HUES48 (cell line): ENCODE measurements around the gene CALR3.

Experiments used
- H3K27ac ChIP-seq: one replicate; pipeline ENCODE4 v1.7.0; 2013; ENCODE audit warnings: low read depth, low read length, inconsistent platforms
- H3K27me3 ChIP-seq: 2 replicates; pipeline ENCODE4 v1.6.1; 2013; ENCODE audit warnings: mild to moderate bottlenecking, low read length; ENCODE audit not compliant: control insufficient read depth, insufficient read depth
- H3K36me3 ChIP-seq: 2 replicates; pipeline ENCODE4 v1.6.1; 2013; ENCODE audit warnings: low read length; ENCODE audit not compliant: control insufficient read depth, insufficient read depth
- H3K4me1 ChIP-seq: 2 replicates; pipeline ENCODE4 v1.6.1; 2013; ENCODE audit warnings: mild to moderate bottlenecking, low read length; ENCODE audit not compliant: control insufficient read depth, insufficient read depth
- H3K4me3 ChIP-seq: 2 replicates; pipeline ENCODE4 v1.5.1; 2013; ENCODE audit warnings: mild to moderate bottlenecking, low read depth, low read length
- H3K9ac ChIP-seq: 2 replicates; pipeline ENCODE4 v1.6.1; 2013; ENCODE audit warnings: mild to moderate bottlenecking, low read depth, low read length, moderate library complexity
- H3K9me3 ChIP-seq: 2 replicates; pipeline ENCODE4 v1.6.1; 2013; ENCODE audit warnings: low read length; ENCODE audit not compliant: control insufficient read depth, insufficient read depth

Gene CALR3

GRCh38 chr19:16463991-16464575 lies 31.9 kb downstream of the CALR3 start:
- Histone ChIP-seq H3K27ac (no peak overlapping the region), H3K4me3 (no peak overlapping the region), H3K36me3 (no peaks in the 10 kb centered on the region), H3K9me3 (no peaks in the 10 kb centered on the region), H3K4me1 (peaks cover 3% of the 10 kb centered on the region; the same call in 1 of the 2 replicates), H3K9ac (no peak overlapping the region), H3K27me3 (no peaks in the 10 kb centered on the region)

GRCh38 chr19:16463341-16463990 lies 32.5 kb downstream of the CALR3 start:
- Histone ChIP-seq H3K4me1 (peaks cover 9% of the 10 kb centered on the region), H3K27ac (no peak overlapping the region), H3K4me3 (no peak overlapping the region), H3K36me3 (no peaks in the 10 kb centered on the region), H3K9ac (no peak overlapping the region), H3K9me3 (no peaks in the 10 kb centered on the region), H3K27me3 (no peaks in the 10 kb centered on the region)

GRCh38 chr19:16462757-16463250 lies 33.2 kb downstream of the CALR3 start:
- Histone ChIP-seq H3K4me3 (no peak overlapping the region), H3K27me3 (no peaks in the 10 kb centered on the region), H3K36me3 (no peaks in the 10 kb centered on the region), H3K4me1 (peaks cover 15% of the 10 kb centered on the region), H3K27ac (no peak overlapping the region), H3K9me3 (no peaks in the 10 kb centered on the region), H3K9ac (no peak overlapping the region)

DNA sequence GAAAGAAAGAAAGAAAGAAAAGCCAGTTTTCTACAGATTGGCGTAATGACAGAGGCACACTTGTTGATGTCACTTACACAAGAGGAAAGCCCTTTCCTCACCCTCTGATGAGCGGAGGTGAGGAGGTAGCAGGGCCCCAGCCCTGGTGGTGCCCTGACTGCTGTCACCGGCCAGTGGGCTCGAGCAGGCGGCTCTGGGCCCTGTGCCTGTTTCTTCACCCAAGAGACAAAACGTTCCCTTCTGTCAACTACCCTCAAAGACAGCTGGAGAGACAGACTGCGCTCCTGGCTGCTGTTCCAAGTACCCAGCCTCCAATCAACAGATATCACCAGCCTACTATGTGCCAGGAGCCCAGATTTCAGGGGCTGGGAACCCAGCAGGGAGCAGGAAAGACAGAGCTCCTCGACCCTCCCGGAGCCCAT lies 34.3 kb downstream of the CALR3 start:
- Histone ChIP-seq H3K9me3 (no peaks in the 10 kb centered on the region), H3K4me1 (peaks cover 26% of the 10 kb centered on the region), H3K4me3 (no peak overlapping the region), H3K27ac (no peak overlapping the region), H3K27me3 (no peaks in the 10 kb centered on the region), H3K36me3 (no peaks in the 10 kb centered on the region), H3K9ac (no peak overlapping the region)

GRCh38 chr19:16460454-16460853 lies 35.5 kb downstream of the CALR3 start:
- H3K36me3 ChIP-seq, result no peaks in the 10 kb centered on the region
- H3K4me3 ChIP-seq, result no peak overlapping the region
- no peaks in the 10 kb centered on the region for H3K9me3 ChIP-seq
- peaks cover 28% of the 10 kb centered on the region for H3K4me1 ChIP-seq
- H3K9ac ChIP-seq, result no peak overlapping the region
- no peaks in the 10 kb centered on the region for H3K27me3 ChIP-seq
- H3K27ac ChIP-seq, result no peak overlapping the region

- Histone ChIP-seq H3K9me3 (no peaks in the 10 kb centered on the region), H3K9ac (no peak overlapping the region), H3K4me3 (no peak overlapping the region), H3K27me3 (no peaks in the 10 kb centered on the region), H3K27ac (no peak overlapping the region), H3K4me1 (peaks cover 28% of the 10 kb centered on the region), H3K36me3 (no peaks in the 10 kb centered on the region)
These were observed 36.3 kb downstream of the CALR3 start for GRCh38 chr19:16459680-16460079.

DNA sequence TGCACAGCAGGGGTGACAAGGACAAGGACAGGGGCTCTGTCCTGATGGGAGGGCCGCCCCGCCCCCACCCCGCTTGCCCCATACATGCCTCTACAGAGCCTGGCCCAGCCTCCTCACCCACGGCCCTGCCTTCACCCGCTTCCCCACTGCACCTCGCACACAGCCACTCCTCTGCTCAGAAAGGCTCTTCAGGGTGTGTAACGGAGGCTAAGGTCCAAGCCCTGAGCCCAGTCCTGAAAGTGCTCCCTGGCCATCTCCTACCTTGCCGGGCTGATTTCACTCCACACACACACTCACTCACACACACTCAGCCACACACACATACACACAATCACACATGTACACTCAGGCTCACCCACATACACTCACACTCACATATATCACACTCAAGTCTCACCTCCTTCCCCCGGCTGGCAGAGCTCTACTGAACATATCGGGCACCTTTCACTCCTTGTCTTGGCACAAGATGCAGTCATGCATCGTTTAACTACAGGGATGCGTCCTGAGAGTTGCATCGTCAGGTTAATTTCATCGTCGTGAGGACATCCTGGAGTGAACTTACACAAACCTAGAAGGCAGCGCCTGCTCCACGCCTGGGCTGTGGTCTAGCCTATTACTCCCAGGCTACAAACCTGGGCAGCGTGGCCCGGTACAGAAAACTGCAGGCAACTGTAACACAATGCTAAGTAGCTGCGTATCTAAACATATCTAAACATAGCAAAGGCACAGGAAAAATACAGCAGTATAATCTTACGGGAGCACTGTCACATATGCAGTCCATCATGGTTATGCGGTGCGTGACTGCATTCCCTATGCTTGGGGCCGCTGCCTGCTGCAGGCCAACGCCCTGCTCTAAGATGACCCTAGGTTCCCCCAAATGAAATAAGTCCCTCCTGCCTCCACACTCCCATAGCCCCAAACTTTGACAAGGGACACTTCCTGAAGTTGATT lies 37.3 kb downstream of the CALR3 start:
- Histone ChIP-seq H3K4me1 (peaks cover 36% of the 10 kb centered on the region), H3K9ac (peak overlapping the region; percentile 22; the same call in 1 of the 2 replicates), H3K4me3 (no peak overlapping the region), H3K27ac (no peak overlapping the region), H3K36me3 (no peaks in the 10 kb centered on the region), H3K27me3 (no peaks in the 10 kb centered on the region), H3K9me3 (no peaks in the 10 kb centered on the region)

DNA sequence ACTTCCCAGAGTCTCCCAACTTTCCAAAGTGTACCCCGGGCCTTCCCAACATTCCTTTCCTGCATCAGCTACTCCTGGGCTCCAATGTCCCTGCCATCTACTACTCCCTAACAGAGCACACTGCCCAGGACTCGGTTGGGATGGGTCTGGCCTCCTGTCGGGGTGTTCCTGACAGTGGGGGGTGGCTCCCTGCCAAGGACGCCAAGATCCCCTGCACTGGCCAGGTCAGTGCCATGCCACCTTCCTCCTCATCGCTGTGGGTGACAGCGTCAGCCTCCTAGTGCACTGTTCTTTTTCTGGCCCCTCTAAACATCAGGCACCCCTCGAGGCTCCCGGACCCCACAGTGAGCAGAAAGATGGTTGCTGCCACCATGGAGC lies 38.0 kb downstream of the CALR3 start:
- H3K36me3 ChIP-seq, result no peaks in the 10 kb centered on the region
- no peak overlapping the region for H3K27ac ChIP-seq
- no peak overlapping the region for H3K4me3 ChIP-seq
- no peaks in the 10 kb centered on the region for H3K27me3 ChIP-seq
- H3K9me3 ChIP-seq, result no peaks in the 10 kb centered on the region
- H3K4me1 ChIP-seq, result peaks cover 37% of the 10 kb centered on the region
- no peak overlapping the region for H3K9ac ChIP-seq

DNA sequence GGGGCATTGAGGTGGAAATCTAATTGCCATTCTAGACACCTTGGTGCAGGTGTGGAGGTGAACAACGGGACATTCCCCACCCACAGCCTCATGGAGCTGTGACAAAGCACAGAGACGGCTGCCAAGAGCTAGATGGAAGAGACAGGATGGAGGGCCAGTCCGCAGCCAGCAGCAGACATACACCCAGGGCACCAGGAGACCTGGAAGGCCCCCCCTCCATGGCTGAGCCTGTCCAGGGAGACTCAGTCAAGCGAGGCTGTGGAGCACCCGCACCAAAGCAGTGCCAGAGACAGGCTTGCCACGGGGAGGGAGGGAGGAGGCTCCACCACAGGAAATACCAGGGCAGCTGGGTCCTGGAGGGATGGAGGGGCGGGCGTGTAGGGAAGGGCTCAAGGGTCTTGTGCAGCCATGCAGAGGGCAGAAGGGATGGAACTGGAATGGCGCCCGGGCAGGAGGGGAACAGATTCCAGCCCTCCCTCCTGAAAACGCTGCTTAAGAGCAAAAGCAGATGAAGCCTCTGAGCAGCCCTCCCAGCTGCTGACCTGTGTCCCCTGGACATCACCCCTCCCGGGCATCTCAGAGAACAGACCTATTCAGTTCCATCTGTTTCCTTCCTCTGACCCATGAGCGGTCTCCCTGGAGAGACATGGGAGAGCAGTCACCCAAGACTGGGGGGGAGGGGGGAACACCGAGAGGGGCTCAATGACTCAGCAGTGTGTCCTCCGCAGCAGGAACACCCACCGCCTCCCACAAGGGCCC lies 38.6 kb downstream of the CALR3 start:
- H3K9me3 ChIP-seq, result no peaks in the 10 kb centered on the region
- H3K9ac ChIP-seq, result no peak overlapping the region
- peaks cover 37% of the 10 kb centered on the region for H3K4me1 ChIP-seq
- H3K36me3 ChIP-seq, result no peaks in the 10 kb centered on the region
- H3K27me3 ChIP-seq, result no peaks in the 10 kb centered on the region
- peak overlapping the region; percentile 13 for H3K27ac ChIP-seq
- no peak overlapping the region for H3K4me3 ChIP-seq

DNA sequence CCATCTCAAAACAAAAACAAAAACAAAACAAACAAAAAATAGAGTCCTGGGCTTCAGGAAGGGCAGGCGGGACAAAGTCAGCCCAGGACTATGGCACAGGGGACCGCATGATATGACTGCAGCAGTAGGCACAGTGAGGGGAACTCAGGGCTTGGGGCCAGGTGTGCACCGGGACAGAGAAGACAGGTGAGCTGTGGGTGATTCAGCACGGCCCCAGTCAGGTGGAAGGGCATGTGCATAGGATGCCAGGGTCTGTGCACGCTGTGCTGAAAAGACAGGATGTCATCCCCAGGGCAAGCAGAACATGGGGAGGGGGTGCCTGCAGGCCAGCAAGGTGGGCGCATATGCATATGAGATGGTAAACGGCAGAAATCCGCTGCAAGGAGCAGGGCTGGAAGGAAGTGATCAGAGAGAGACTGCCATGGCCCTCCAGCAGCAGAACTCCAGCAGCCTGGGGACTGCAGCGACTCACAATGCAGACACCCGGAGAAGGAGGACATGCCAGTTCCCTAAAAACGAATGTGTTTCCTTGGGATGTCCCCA lies 39.2 kb downstream of the CALR3 start:
- no peaks in the 10 kb centered on the region for H3K9me3 ChIP-seq
- H3K27me3 ChIP-seq, result no peaks in the 10 kb centered on the region
- H3K27ac ChIP-seq, result peak overlapping the region; percentile 13
- H3K4me3 ChIP-seq, result no peak overlapping the region
- H3K36me3 ChIP-seq, result no peaks in the 10 kb centered on the region
- H3K9ac ChIP-seq, result no peak overlapping the region
- peaks cover 37% of the 10 kb centered on the region for H3K4me1 ChIP-seq
